Neural cell (in vitro differentiated cells): ENCODE results near the gene NECTIN3. TPM values are rescaled to one million over a fixed set of nuclear protein-coding genes. Genes with fewer than 3 reads are reported as not detected.

ENCODE experiments used
- H2AFZ ChIP-seq: fragments of 200-600, 300-800 bp; sonication (generic), shearing (Covaris generic); 2 replicates; pipeline ENCODE4 v1.6.0; 2014; ENCODE audit warnings: low read depth, mild to moderate bottlenecking, antibody characterized with exemption, low read length, moderate library complexity
- H3F3A ChIP-seq: fragments of 200-600 bp; shearing (Covaris generic); 2 replicates; pipeline ENCODE4 v1.6.1; 2016; ENCODE audit warnings: mild to moderate bottlenecking, moderate library complexity, mixed read lengths, antibody characterized with exemption, low read length; ENCODE audit not compliant: insufficient read depth, poor library complexity, severe bottlenecking
- H3K27ac ChIP-seq: fragments of 200-600, 300-800 bp; sonication (generic), shearing (Covaris generic); 2 replicates; pipeline ENCODE4 v1.5.1; 2014; ENCODE audit warnings: mild to moderate bottlenecking, low read length, moderate library complexity
- H3K27me3 ChIP-seq: fragments of 300-800, 200-600 bp; sonication (generic), shearing (Covaris generic); 2 replicates; pipeline ENCODE4 v1.6.0; 2014; ENCODE audit warnings: mild to moderate bottlenecking, low read depth, low read length, moderate library complexity; ENCODE audit not compliant: insufficient read depth
- H3K36me3 ChIP-seq: fragments of 300-800, 200-600 bp; sonication (generic), shearing (Covaris generic); 2 replicates; pipeline ENCODE4 v1.5.1; 2014; ENCODE audit warnings: mild to moderate bottlenecking, antibody characterized with exemption, low read length, moderate library complexity; ENCODE audit not compliant: insufficient read depth
- H3K4me2 ChIP-seq: fragments of 300-800, 200-600 bp; sonication (generic), shearing (Covaris generic); 2 replicates; pipeline ENCODE4 v1.6.0; 2014; ENCODE audit warnings: mild to moderate bottlenecking, low read length
- H3K4me3 ChIP-seq: fragments of 300-800, 200-600 bp; sonication (generic), shearing (Covaris generic); 2 replicates; pipeline ENCODE4 v1.5.1; 2014; ENCODE audit warnings: mild to moderate bottlenecking, low read length, moderate library complexity
- H3K79me2 ChIP-seq: fragments of 200-600 bp; shearing (Covaris generic); replicated peaks from 2 replicates; pipeline ENCODE4 v1.6.0; 2014; ENCODE audit warnings: mild to moderate bottlenecking, low read length, moderate library complexity; ENCODE audit not compliant: insufficient read depth
- H3K9ac ChIP-seq: fragments of 300-800, 200-600 bp; sonication (generic), shearing (Covaris generic); 2 replicates; pipeline ENCODE4 v1.6.1; 2016; ENCODE audit warnings: mild to moderate bottlenecking, low read length, mixed read lengths
- H3K9me2 ChIP-seq: fragments of 200-600 bp; shearing (Covaris generic); 2 replicates; pipeline ENCODE4 v1.6.1; 2016; ENCODE audit warnings: mild to moderate bottlenecking, low read length, mixed read lengths; ENCODE audit not compliant: insufficient read depth
- H3K9me3 ChIP-seq: fragments of 200-600, 300-800 bp; sonication (generic), shearing (Covaris generic); 2 replicates; pipeline ENCODE4 v1.6.1; 2016; ENCODE audit warnings: mild to moderate bottlenecking, mixed run types, low read length, moderate library complexity, mixed read lengths
- H4K20me1 ChIP-seq: fragments of 200-600 bp; shearing (Covaris generic); 2 replicates; pipeline ENCODE4 v1.6.1; 2016; ENCODE audit warnings: mild to moderate bottlenecking, mixed run types; ENCODE audit not compliant: insufficient read depth
- EP300 ChIP-seq: fragments of 450-650 bp; conservative IDR thresholded peaks from 2 replicates; pipeline ENCODE4 v1.6.1; 2014; ENCODE audit warnings: antibody characterized with exemption, mild to moderate bottlenecking, moderate library complexity; ENCODE audit not compliant: poor library complexity, severe bottlenecking
- EZH2 ChIP-seq: fragments of 200-600, 300-800 bp; shearing (Covaris generic), sonication (generic); IDR thresholded peaks from 2 replicates; pipeline ENCODE4 v1.6.1; 2014; ENCODE audit warnings: antibody characterized with exemption, low read length, borderline replicate concordance, mild to moderate bottlenecking; ENCODE audit not compliant: insufficient read depth, poor library complexity, severe bottlenecking
- MXI1 ChIP-seq: fragments of 450-650 bp; conservative IDR thresholded peaks from 2 replicates; pipeline ENCODE4 v1.6.1; 2014; ENCODE audit warnings: antibody characterized with exemption, mild to moderate bottlenecking; ENCODE audit not compliant: poor library complexity, severe bottlenecking
- POLR2AphosphoS5 ChIP-seq: IDR thresholded peaks from 2 replicates; pipeline ENCODE4 v1.6.1; 2012
- RAD21 ChIP-seq: fragments of 450-650 bp; conservative IDR thresholded peaks from 2 replicates; pipeline ENCODE4 v1.6.1; 2014; ENCODE audit warnings: antibody characterized with exemption, mild to moderate bottlenecking, moderate library complexity
- SMC3 ChIP-seq: fragments of 450-650 bp; conservative IDR thresholded peaks from 2 replicates; pipeline ENCODE4 v1.6.1; 2014; ENCODE audit warnings: antibody characterized with exemption, mild to moderate bottlenecking, moderate library complexity; ENCODE audit not compliant: poor library complexity
- TAF1 ChIP-seq: IDR thresholded peaks from 2 replicates; pipeline ENCODE4 v1.6.1; 2012; ENCODE audit warnings: low read depth
- polyA plus RNA-seq: library from polyadenylated mRNA; depleted of rRNA; stranded (reverse); fragments of >200 nt; gene quantifications from 2 replicates; pipeline ENCODE4 v1.2.3, GENCODE V29; 2014
- TF ChIP-seq, protein P1 (sequence below): fragments of 450-650 bp; IDR thresholded peaks from 2 replicates; pipeline ENCODE4 v1.5.1; 2014; ENCODE audit warnings: antibody characterized with exemption, mild to moderate bottlenecking, moderate library complexity; ENCODE audit not compliant: poor library complexity, severe bottlenecking
- TF ChIP-seq, protein P2 (sequence below): IDR thresholded peaks from 2 replicates; pipeline ENCODE4 v1.6.1; 2012; ENCODE audit warnings: borderline replicate concordance

The NECTIN3 gene
- polyA plus RNA-seq, 1 donor from 2014 or later: 2.4 TPM

DNA sequence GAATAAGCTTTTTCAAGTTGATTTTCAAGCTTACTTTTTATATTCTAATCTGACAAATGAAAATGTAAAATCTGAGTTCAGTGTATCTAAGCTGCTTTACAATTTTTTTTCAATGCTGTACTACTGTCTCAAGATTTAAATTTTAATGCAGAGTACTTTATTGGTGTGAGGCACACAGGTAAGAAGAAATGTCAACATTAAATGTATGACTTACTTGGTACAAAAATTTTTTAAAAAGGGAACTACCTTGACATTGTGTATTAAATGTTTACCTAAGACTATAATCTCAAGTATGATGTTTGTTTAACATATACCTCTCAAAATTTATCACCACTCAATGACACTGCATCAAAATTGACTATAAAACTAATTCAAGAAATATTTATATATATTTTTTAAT, 62.7 kb downstream of the NECTIN3 start:
- Histone ChIP-seq H2AFZ (no peak overlapping the region), H3F3A (no peaks in the 10 kb centered on the region), H3K36me3 (no peaks in the 10 kb centered on the region), H3K27me3 (no peaks in the 10 kb centered on the region), H3K9me3 (no peaks in the 10 kb centered on the region), H3K27ac (no peak overlapping the region), H3K79me2 (no peaks in the 10 kb centered on the region), H4K20me1 (no peaks in the 10 kb centered on the region), H3K4me2 (no peak overlapping the region), H3K9me2 (no peaks in the 10 kb centered on the region), H3K9ac (no peak overlapping the region), H3K4me3 (no peak overlapping the region)
- TF ChIP-seq MXI1 (no peak), EZH2 (no peak)

DNA sequence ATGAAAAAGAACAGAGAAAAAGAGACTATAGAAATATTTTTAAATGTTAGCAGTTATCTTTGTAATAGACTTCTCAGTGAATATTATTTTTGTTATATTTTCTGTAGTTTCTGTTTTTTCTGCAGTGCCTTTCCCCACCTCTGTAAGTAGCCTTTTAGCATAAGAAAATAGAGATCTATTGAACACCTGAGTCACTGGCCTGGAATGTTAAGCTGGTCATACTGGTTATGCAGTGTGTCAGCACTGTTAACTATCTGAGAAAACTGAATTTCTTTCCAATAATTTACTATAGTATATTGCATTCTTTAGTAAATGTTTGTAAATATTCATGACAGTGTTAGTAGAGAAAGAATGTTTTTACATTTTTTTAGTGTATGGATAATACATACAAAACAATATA, 79.8 kb downstream of the NECTIN3 start:
- H3K4me2 ChIP-seq: no peak overlapping the region
- no peaks in the 10 kb centered on the region for H3F3A ChIP-seq

More for the DNA sequence above, 79.8 kb downstream of the NECTIN3 start:
- TF ChIP-seq, protein P1, sequence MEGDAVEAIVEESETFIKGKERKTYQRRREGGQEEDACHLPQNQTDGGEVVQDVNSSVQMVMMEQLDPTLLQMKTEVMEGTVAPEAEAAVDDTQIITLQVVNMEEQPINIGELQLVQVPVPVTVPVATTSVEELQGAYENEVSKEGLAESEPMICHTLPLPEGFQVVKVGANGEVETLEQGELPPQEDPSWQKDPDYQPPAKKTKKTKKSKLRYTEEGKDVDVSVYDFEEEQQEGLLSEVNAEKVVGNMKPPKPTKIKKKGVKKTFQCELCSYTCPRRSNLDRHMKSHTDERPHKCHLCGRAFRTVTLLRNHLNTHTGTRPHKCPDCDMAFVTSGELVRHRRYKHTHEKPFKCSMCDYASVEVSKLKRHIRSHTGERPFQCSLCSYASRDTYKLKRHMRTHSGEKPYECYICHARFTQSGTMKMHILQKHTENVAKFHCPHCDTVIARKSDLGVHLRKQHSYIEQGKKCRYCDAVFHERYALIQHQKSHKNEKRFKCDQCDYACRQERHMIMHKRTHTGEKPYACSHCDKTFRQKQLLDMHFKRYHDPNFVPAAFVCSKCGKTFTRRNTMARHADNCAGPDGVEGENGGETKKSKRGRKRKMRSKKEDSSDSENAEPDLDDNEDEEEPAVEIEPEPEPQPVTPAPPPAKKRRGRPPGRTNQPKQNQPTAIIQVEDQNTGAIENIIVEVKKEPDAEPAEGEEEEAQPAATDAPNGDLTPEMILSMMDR: no peak
- TF ChIP-seq, protein P2, sequence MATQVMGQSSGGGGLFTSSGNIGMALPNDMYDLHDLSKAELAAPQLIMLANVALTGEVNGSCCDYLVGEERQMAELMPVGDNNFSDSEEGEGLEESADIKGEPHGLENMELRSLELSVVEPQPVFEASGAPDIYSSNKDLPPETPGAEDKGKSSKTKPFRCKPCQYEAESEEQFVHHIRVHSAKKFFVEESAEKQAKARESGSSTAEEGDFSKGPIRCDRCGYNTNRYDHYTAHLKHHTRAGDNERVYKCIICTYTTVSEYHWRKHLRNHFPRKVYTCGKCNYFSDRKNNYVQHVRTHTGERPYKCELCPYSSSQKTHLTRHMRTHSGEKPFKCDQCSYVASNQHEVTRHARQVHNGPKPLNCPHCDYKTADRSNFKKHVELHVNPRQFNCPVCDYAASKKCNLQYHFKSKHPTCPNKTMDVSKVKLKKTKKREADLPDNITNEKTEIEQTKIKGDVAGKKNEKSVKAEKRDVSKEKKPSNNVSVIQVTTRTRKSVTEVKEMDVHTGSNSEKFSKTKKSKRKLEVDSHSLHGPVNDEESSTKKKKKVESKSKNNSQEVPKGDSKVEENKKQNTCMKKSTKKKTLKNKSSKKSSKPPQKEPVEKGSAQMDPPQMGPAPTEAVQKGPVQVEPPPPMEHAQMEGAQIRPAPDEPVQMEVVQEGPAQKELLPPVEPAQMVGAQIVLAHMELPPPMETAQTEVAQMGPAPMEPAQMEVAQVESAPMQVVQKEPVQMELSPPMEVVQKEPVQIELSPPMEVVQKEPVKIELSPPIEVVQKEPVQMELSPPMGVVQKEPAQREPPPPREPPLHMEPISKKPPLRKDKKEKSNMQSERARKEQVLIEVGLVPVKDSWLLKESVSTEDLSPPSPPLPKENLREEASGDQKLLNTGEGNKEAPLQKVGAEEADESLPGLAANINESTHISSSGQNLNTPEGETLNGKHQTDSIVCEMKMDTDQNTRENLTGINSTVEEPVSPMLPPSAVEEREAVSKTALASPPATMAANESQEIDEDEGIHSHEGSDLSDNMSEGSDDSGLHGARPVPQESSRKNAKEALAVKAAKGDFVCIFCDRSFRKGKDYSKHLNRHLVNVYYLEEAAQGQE: no peak
- no peak for TF ChIP-seq MXI1
- no peak for TF ChIP-seq SMC3
- TF ChIP-seq EP300: no peak
- no peak for TF ChIP-seq POLR2AphosphoS5
- no peak for TF ChIP-seq TAF1
- no peak for TF ChIP-seq RAD21
- TF ChIP-seq EZH2: no peak
- Histone ChIP-seq H3K36me3 (no peaks in the 10 kb centered on the region), H3K79me2 (no peaks in the 10 kb centered on the region), H3K9me2 (no peaks in the 10 kb centered on the region), H3K9ac (no peak overlapping the region), H2AFZ (no peak overlapping the region), H4K20me1 (no peaks in the 10 kb centered on the region), H3K9me3 (no peaks in the 10 kb centered on the region), H3K4me3 (no peak overlapping the region), H3K27me3 (no peaks in the 10 kb centered on the region), H3K27ac (no peak overlapping the region)
